OCI-LY1 (cell line): ENCODE measurements around the gene VAMP5.

ENCODE experiments used
- H2AFZ ChIP-seq: fragments of 200-600 bp; sonication (generic), shearing (Covaris generic); 2 replicates; pipeline ENCODE4 v1.6.0; 2014; ENCODE audit warnings: antibody characterized with exemption, mild to moderate bottlenecking, low read length
- H3F3A ChIP-seq: fragments of 200-600 bp; sonication (generic), shearing (Covaris generic); 2 replicates; pipeline ENCODE4 v1.6.0; 2014; ENCODE audit warnings: mild to moderate bottlenecking, antibody characterized with exemption, low read length, moderate library complexity; ENCODE audit not compliant: insufficient read depth
- H3K27ac ChIP-seq: fragments of 200-600 bp; sonication (generic); 2 replicates; pipeline ENCODE4 v1.5.1; 2014; ENCODE audit warnings: low read length, mixed run types, mild to moderate bottlenecking, low read depth; ENCODE audit not compliant: poor library complexity, severe bottlenecking
- H3K27me3 ChIP-seq: fragments of 200-600 bp; sonication (generic); 2 replicates; pipeline ENCODE4 v1.6.0; 2014; ENCODE audit warnings: antibody characterized with exemption, mild to moderate bottlenecking, low read length, moderate library complexity; ENCODE audit not compliant: insufficient read depth
- H3K36me3 ChIP-seq: fragments of 200-600 bp; sonication (generic); 2 replicates; pipeline ENCODE4 v1.6.1; 2014; ENCODE audit warnings: mild to moderate bottlenecking, antibody characterized with exemption, low read length, moderate library complexity, mixed read lengths; ENCODE audit not compliant: insufficient read depth
- H3K4me1 ChIP-seq: fragments of 200-600 bp; sonication (generic); 2 replicates; pipeline ENCODE4 v1.5.1; 2014; ENCODE audit warnings: mild to moderate bottlenecking, low read length, moderate library complexity; ENCODE audit not compliant: insufficient read depth, severe bottlenecking
- H3K4me2 ChIP-seq: fragments of 200-600 bp; sonication (generic), shearing (Covaris generic); 2 replicates; pipeline ENCODE4 v1.6.1; 2014; ENCODE audit warnings: low read length
- H3K4me3 ChIP-seq: fragments of 200-600 bp; sonication (generic); 2 replicates; pipeline ENCODE4 v1.5.1; 2014; ENCODE audit warnings: low read length, low read depth, mild to moderate bottlenecking, mixed read lengths; ENCODE audit not compliant: poor library complexity, severe bottlenecking
- H3K79me2 ChIP-seq: fragments of 200-600 bp; shearing (Covaris generic); 2 replicates; pipeline ENCODE4 v1.6.1; 2016; ENCODE audit warnings: mixed run types, low read length, mixed read lengths; ENCODE audit not compliant: insufficient read depth
- H3K9ac ChIP-seq: fragments of 200-600 bp; sonication (generic), shearing (Covaris generic); 2 replicates; pipeline ENCODE4 v1.6.1; 2014; ENCODE audit warnings: mild to moderate bottlenecking, low read length, mixed read lengths
- H3K9me2 ChIP-seq: fragments of 200-600 bp; sonication (generic), shearing (Covaris generic); 2 replicates; pipeline ENCODE4 v1.6.1; 2014; ENCODE audit warnings: low read depth, mild to moderate bottlenecking, low read length, mixed read lengths
- H3K9me3 ChIP-seq: fragments of 200-600 bp; shearing (Covaris generic); 2 replicates; pipeline ENCODE4 v1.6.1; 2014; ENCODE audit warnings: low read length, mixed read lengths
- H4K20me1 ChIP-seq: fragments of 200-600 bp; sonication (generic), shearing (Covaris generic); 2 replicates; pipeline ENCODE4 v1.6.0; 2016; ENCODE audit warnings: mild to moderate bottlenecking, low read length; ENCODE audit not compliant: insufficient read depth
- CTCF ChIP-seq: fragments of 200-600 bp; sonication (generic), shearing (Covaris generic); IDR thresholded peaks from 2 replicates; pipeline ENCODE4 v1.5.1; 2017; ENCODE audit warnings: mild to moderate bottlenecking, antibody characterized with exemption, low read length, moderate library complexity, mixed read lengths
- EZH2 ChIP-seq: fragments of 200-600 bp; sonication (generic), shearing (Covaris generic); IDR thresholded peaks from 2 replicates; pipeline ENCODE4 v1.8.0; 2017; ENCODE audit warnings: borderline replicate concordance, mixed run types, mild to moderate bottlenecking, antibody characterized with exemption, low read length, moderate library complexity, mixed read lengths

VAMP5 gene

GRCh38 chr2:85566265-85566664 lies 18.0 kb upstream of the VAMP5 start:
- Histone ChIP-seq H3K36me3 (no peaks in the 10 kb centered on the region), H3K4me2 (no peak overlapping the region)

GRCh38 chr2:85575739-85576138 lies 8.5 kb upstream of the VAMP5 start:
- no peak overlapping the region for H2AFZ ChIP-seq
- H3K27ac ChIP-seq = no peak overlapping the region
- no peak overlapping the region for H3K4me2 ChIP-seq
- H3K9me2 ChIP-seq = no peaks in the 10 kb centered on the region
- peaks cover 14% of the 10 kb centered on the region; the same call in 1 of the 2 replicates for H3K36me3 ChIP-seq
- H3K9me3 ChIP-seq = no peaks in the 10 kb centered on the region
- no peak overlapping the region for H3K4me3 ChIP-seq
- no peaks in the 10 kb centered on the region for H3F3A ChIP-seq
- no peaks in the 10 kb centered on the region for H3K79me2 ChIP-seq
- H3K4me1 ChIP-seq = peaks cover 27% of the 10 kb centered on the region
- H4K20me1 ChIP-seq = no peaks in the 10 kb centered on the region
- H3K27me3 ChIP-seq = no peaks in the 10 kb centered on the region
- TF ChIP-seq EZH2 = no peak
- TF ChIP-seq CTCF = no peak
- no peak overlapping the region for H3K9ac ChIP-seq

More at GRCh38 chr2:85566265-85566664, 18.0 kb upstream of the VAMP5 start:
- no peaks in the 10 kb centered on the region for H3K9me3 ChIP-seq
- H3F3A ChIP-seq = no peaks in the 10 kb centered on the region; the same call in 1 of the 2 replicates
- H3K9ac ChIP-seq = no peak overlapping the region
- H2AFZ ChIP-seq = no peak overlapping the region
- TF ChIP-seq EZH2 (no peak), CTCF (no peak)
- H3K27ac ChIP-seq = no peak overlapping the region
- peaks cover 11% of the 10 kb centered on the region for H3K4me1 ChIP-seq
- H3K9me2 ChIP-seq = no peaks in the 10 kb centered on the region
- H3K4me3 ChIP-seq = no peak overlapping the region
- no peaks in the 10 kb centered on the region for H3K79me2 ChIP-seq
- H3K27me3 ChIP-seq = no peaks in the 10 kb centered on the region
- no peaks in the 10 kb centered on the region for H4K20me1 ChIP-seq

- no peaks in the 10 kb centered on the region for H3K9me3 ChIP-seq
- peaks cover 26% of the 10 kb centered on the region for H3K36me3 ChIP-seq
- peak overlapping the region; percentile 71 for H3K4me3 ChIP-seq
- no peak for TF ChIP-seq CTCF
- no peak for TF ChIP-seq EZH2
- H3K9ac ChIP-seq = peak overlapping the region; percentile 73; the same call in 1 of the 2 replicates
- H3K27me3 ChIP-seq = no peaks in the 10 kb centered on the region
- H3F3A ChIP-seq = no peaks in the 10 kb centered on the region
- no peak overlapping the region for H2AFZ ChIP-seq
- no peaks in the 10 kb centered on the region for H3K9me2 ChIP-seq
- no peaks in the 10 kb centered on the region for H4K20me1 ChIP-seq
- no peak overlapping the region for H3K27ac ChIP-seq
- H3K4me1 ChIP-seq = peaks cover 27% of the 10 kb centered on the region
- peak overlapping the region; percentile 96 for H3K4me2 ChIP-seq
- H3K79me2 ChIP-seq = no peaks in the 10 kb centered on the region
Measured at GRCh38 chr2:85577063-85577385, 7.2 kb upstream of the VAMP5 start.
